ENCODE measurements around the gene CYP4F8.

DNA sequence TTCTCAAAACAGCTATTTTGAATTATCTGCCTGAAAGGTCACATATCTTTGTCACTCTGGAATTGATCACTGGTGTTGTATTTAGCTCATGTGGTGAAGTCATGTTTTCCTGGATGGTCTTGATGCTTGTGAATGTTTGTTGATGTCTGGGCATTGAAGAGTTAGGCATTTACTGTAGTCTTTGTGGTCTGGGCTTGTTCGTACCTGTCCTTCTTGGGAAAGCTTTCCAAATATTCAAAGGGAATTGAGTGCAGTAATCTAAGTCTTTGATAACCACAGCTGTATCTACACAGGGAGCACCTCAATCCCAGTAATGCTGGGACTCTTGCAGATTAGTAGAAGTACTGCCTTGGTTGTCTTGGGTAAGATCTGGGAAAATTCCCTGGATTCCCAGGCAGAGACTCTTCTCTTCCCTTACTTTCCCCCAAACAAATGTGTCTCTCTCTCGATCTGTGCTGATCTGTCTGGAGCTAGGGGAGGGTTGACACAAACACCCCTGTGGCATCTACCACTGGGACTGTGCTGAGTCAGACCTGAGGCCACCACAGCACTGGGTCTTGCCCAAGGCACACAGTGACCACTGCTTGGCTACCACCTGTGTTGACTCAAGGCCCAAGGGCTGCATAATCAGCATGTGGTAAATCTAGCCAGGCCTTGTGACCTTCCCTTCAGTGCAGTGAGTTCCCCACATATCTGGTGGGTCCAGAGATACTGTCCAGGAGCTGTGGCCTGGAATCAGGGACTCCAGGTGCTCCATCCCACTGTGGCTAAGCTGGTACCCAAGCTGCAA, 20.2 kb downstream of the CYP4F8 start:
- TF ChIP-seq, protein P1, sequence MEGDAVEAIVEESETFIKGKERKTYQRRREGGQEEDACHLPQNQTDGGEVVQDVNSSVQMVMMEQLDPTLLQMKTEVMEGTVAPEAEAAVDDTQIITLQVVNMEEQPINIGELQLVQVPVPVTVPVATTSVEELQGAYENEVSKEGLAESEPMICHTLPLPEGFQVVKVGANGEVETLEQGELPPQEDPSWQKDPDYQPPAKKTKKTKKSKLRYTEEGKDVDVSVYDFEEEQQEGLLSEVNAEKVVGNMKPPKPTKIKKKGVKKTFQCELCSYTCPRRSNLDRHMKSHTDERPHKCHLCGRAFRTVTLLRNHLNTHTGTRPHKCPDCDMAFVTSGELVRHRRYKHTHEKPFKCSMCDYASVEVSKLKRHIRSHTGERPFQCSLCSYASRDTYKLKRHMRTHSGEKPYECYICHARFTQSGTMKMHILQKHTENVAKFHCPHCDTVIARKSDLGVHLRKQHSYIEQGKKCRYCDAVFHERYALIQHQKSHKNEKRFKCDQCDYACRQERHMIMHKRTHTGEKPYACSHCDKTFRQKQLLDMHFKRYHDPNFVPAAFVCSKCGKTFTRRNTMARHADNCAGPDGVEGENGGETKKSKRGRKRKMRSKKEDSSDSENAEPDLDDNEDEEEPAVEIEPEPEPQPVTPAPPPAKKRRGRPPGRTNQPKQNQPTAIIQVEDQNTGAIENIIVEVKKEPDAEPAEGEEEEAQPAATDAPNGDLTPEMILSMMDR (IDR thresholded peaks at IDR 0.05; ENCODE audit: low read depth, low read length): no peak
- no peak for TF ChIP-seq EZH2phosphoT487 (IDR thresholded peaks at IDR 0.05; ENCODE audit: low read depth)

Measured in OCI-LY3 (cell line).